ENCODE measurements around the gene INCA1.

The INCA1 gene

DNA sequence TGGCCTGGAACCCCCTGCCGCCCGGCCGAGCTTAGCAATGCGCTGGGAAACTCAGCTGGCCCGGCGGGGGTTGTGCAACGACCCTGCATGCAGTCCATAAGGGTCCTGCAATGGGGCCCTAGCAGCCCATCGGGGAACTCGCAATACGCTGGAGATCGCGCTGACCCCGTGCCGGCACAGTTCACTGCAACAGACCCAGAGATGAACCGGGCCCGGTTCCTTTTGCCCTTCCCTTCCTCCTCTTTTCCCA is 57.9 kb downstream of the INCA1 start:
- Mint-ChIP-seq H3K9me3 (no peaks in the 10 kb centered on the region), H3K27me3 (no peaks in the 10 kb centered on the region), H3K27ac (peak overlapping the region; percentile 93), H3K4me3 (peak overlapping the region; percentile 94), H3K36me3 (peaks cover 14% of the 10 kb centered on the region), H3K4me1 (peaks cover 64% of the 10 kb centered on the region)

DNA sequence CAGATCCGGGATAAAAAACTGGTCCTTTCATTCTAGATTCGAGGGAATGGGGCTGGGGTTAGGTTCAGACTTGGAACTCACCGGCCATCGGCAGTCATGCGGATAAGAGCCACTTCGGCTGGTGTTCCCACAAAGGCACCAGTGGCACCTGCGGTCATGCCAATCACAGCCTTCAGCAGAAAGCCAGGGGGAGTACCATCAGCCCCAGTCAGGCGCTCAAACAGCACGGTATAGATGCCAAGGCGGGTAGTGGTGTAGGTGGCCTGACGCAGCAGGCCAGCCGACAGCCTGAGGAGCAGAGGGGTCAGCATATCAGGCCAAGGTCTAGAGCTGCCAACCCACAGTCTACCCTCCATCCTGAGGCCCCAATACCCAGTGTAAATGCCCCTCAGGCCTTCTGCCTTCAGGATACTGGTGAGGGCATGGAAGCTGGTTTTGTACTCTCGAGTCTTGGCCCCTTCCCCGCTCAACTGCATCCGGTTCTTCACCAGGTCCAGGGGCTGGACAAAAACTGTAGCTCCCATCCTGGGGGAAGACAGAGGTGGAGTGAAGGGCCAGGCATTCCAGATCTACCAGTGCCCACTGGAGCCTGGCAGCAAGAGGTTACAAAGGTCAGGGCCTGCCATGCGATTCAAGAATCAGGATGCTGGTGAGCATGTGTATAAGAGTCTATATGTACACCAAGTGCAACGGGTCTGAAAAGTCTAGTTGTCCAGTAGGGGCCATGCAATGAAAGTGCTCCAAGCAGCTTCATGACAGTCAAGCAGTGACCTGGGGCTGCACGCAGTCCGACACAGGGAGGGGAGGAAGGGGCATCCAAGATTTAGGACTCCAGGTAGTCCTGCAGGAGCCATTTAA is 58.4 kb downstream of the INCA1 start:
- Mint-ChIP-seq H3K27ac (peak overlapping the region; percentile 93), H3K4me3 (peak overlapping the region; percentile 94), H3K9me3 (no peaks in the 10 kb centered on the region), H3K36me3 (peaks cover 13% of the 10 kb centered on the region), H3K27me3 (no peaks in the 10 kb centered on the region), H3K4me1 (peaks cover 64% of the 10 kb centered on the region)

Data from activated naive CD4-positive, alpha-beta T cell treated with anti-CD3 and anti-CD28 coated beads, Interleukin-2, amount 50 U/mL, for 24 hours (primary cell).